ENCODE measurements around the gene DISP3.

- TF ChIP-seq, protein P1, sequence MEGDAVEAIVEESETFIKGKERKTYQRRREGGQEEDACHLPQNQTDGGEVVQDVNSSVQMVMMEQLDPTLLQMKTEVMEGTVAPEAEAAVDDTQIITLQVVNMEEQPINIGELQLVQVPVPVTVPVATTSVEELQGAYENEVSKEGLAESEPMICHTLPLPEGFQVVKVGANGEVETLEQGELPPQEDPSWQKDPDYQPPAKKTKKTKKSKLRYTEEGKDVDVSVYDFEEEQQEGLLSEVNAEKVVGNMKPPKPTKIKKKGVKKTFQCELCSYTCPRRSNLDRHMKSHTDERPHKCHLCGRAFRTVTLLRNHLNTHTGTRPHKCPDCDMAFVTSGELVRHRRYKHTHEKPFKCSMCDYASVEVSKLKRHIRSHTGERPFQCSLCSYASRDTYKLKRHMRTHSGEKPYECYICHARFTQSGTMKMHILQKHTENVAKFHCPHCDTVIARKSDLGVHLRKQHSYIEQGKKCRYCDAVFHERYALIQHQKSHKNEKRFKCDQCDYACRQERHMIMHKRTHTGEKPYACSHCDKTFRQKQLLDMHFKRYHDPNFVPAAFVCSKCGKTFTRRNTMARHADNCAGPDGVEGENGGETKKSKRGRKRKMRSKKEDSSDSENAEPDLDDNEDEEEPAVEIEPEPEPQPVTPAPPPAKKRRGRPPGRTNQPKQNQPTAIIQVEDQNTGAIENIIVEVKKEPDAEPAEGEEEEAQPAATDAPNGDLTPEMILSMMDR (IDR thresholded peaks at IDR 0.05) = no peak
- TF ChIP-seq POLR2A (IDR thresholded peaks at IDR 0.05) = no peak
Observed at GRCh38 chr1:11468878-11469277, 10.1 kb upstream of the DISP3 start.
